NCI-H69 (cell line): ENCODE results near the gene KRT72.

Source experiments
- DNase-seq: peaks from one replicate; lab custom pipeline; 2025; lab: John Stamatoyannopoulos, UW

Gene KRT72

DNA sequence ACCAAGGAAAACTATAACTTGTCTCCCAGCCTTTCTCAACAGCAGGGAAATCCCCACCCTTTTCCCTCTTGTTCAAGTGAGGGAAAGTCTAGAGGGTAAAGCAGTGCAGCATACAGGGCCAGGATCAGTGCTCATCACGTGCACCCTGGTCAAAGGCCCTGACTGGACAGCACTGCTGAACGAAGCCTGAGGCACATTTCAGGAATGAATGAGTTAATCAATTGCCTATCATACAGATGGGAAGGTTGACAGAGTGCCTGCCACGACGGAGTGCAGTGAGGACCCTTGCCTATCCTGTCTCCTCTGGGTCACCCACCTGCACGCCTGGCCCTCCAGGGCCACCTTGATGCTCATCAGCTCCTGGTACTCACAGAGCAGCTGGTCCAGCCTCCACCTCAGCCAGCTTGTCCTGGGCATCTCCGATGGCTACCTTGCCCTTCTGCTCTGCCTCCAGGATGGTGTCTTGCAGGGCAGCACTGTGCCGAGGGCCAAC is 28.8 kb upstream of the KRT72 start:
- DNase-seq = no peak

DNA sequence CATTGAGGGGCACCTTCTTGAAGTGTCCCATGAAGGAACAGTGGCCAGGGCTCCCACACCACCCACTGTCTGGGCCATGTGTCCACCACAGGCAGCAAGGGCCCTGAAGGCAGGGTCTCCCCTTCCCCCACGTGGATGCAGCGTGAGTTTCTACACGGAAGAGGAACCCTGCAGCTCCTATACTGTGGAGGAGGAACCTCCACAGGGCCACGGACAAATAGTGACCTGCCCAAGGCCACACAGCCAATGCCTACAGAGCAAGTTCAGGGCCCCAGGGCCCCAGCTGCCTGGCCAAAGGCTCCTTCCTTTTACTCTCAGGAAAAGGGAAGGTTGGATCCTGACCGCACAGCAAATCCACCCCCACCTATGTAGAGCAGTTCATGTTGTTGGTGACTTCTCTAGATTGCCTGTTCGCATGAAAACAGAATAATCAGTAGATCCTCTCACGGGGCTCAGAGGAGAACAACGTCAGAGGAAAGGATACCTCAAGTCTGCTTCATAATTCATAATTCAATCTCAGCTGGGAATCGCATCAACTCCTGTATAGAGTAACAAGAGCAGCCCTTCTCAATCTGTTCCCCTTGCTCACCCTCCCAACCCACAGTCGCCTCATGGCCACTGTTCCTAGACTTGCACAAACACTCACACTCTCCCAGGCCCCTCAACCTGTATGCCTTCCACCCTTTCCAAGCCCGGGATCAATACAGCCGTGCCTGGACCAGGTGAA is 28.2 kb upstream of the KRT72 start:
- no peak for DNase-seq

DNA sequence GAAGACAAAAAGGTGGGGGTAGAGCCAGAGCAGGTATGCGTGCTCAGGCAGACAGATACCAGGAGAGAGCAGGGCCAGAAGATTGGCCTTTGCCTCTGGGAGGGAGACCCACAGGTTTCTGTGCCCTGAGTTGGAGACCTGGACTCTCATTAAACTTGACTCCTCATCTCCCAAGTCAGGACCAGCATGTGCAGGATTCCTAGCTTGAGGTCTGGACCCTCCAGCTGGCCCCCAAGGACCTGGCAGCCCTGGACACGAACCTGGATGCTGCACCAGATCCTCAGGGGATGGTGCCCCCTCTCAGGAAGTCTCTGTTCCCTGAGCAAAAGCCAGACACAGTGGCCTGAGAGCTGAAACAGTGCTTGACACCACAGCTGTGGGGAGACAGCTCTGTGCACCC is 27.6 kb upstream of the KRT72 start:
- DNase-seq = no peak

DNA sequence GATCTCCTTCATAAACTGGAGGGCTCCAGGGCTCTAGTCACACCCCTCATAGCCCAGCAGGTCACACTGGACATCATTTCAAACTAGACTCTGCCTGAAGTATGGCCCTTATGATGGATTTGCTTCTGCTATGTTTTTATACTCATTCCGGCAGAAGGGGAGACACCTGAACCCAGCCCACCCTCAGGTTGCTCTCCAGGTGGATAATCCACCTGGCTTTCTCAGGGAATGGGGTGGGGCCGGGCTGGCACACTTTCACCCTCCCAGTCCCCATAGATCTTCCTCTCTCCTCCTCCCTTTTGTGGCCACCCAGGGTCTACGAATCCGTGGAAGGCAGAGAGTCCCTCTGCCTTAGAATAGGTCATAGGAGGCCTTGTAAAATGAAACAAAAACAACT is 26.8 kb upstream of the KRT72 start:
- DNase-seq = no peak

DNA sequence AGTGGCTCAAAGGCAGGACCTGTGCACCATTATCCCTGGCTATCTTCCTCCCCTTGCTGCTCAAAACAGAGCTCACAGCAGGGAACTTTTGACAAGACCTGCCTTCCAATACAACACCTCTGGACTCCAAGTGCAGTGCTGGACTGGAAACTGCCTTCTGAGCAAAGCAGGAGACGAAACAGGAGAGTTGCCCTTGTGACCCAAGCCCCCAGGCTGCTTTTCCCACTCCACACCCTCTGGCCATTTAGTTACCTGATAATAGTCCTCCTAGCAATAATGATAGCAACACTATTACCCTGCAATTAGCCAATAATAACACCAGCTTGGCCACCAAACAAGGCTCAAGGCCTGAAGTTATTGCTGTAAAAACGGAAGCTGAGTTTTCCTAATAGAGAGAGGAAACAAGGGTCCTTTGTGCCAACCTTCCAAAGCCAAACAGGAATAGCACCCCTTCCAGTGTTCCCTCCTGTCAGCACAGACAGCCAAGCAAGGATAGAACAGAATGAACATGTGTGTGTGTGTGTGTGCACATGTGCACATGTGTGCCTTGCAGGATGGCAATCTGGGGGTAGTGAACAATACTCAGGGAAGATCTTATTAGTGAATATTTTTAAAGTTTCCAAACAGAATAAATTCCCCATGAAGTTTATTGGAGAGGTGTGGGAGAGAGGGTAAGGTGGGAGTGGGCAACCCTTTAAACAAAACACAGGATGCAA is 26.3 kb upstream of the KRT72 start:
- no peak for DNase-seq

DNA sequence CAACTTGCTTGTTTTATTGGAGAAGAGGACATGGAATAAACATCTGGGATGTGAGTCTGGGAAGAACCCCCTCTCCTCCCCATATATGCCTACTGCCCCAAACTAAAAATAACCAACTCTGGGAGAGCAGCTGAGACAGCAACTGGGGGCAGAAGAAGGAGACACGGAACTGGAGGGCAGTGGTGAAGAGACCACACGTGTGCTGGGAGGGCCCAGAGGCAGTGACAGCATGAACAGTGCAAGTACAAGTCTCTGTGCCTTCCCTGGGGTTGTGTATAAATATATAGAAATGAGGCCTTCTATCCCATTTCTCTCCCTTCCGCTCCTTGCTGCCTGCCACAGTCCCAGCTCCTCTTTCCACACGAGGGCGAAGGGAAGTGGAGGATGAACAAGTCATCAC is 21.1 kb upstream of the KRT72 start:
- DNase-seq = no peak

DNA sequence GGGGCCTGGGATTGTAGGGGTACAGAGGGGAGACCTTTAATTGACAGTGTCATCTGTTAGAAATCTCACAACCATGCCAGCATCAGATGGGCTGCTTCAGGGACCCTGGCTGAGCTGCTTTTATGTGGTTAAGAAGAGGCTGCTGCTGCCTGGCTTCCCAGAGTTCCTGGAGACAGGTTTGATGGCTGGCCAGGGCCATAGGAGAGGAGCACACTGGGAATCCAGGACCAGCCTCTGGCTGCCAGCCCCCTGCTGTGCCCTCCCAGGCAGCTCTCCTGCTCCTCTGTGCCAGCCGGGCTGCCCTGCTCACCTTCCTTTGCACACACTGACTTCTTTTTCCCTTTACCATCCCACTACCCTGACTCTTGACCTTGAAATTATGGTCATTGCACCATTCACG is 17.6 kb upstream of the KRT72 start:
- no peak for DNase-seq

DNA sequence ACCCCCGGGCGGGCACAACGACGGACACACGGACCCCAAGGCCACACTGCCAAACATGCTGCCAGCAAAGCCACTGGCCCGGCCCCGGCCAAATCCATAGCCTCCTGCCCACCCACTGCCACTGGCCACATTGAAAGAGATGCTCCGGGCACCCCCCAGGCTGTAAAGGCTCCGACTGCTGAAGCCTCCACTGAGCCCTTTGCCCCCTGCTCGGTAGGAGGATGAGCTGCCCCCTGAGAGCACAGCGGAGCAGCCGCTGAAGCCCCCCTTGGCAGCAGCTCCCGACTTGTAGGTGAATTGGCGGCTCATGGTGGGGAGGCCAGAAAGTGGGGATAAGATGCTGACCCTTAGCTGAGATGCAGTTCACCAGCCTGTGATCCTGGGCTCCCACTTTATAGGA is 17.0 kb upstream of the KRT72 start, which contains the start of gene KRT73:
TSS of gene KRT73 (minus strand) at position 344 of the 400 bp plus-strand sequence. CDS start at position 309, 35 bp downstream.
- no peak for DNase-seq

DNA sequence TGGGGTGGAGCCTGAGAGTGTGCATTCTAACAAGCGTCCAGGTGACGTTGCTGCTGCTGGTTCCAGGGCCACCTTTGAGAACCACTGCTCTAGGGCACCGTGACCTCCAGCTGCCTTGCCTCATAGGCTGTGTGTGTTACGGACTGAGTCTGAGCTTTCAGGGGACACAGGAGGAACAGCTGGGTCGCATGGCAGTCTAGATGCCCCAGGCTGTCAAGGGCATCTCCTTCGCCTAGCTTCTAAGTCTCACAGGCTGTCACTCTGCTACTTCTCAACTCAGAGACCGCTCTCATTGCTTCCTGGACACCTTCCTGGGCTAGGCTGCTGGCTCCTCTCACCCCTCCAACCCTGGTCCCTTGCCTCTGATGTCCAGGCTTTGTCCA is 16.1 kb upstream of the KRT72 start:
- DNase-seq = no peak

DNA sequence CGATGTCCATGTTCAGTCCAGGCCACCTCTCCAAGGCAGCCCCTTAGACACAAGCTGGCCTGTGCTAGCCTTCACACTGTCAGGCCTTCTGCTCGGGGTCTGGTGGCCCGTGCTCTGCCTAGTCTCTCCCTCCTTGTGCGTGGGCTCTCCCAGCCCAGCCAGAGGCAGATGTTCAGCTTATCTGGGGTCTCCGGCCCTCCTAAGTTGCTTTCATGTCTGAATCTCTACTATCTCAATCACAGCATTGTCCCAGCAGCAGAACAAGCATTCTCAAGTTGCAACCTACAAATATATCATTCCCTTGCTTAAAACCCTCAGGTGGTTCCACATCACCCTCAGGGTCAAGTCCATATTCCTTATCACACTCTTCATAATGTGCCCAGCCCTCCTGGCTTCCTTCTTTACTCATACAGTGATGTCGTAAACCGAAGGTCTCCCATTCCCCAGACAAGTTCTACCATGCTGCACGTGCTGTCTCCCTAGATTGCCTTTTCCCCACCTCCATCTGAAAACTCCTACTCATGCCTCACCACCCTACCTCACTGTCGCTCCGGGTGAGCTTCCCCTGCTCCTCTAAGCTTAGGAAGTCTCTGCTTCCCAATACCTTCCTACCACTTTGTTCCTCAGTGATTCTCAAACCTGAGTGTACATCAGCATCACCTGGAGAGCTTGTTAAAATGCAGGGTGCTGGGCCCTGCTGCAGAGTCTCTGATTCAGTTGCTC is 15.6 kb upstream of the KRT72 start:
- no peak for DNase-seq

DNA sequence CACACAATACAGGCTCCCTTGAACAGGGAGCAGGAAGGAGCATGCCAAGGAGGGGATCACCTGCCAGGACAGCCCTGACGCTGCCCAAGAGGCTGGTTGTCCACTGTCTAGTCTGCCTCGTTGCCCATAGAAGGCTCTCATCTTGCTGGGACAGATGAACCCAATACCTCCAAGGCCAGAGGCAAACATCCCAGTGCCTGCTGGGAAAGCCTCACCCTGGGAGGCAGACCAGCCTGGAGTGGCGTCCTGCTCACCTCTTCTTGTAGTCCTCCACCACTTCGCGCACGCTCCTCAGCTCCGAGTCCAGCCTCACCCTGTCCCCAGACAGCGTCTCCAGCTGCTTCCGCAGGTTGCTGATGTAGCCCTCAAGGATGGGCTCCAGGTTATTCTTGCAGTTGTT is 14.6 kb upstream of the KRT72 start:
- no peak for DNase-seq

DNA sequence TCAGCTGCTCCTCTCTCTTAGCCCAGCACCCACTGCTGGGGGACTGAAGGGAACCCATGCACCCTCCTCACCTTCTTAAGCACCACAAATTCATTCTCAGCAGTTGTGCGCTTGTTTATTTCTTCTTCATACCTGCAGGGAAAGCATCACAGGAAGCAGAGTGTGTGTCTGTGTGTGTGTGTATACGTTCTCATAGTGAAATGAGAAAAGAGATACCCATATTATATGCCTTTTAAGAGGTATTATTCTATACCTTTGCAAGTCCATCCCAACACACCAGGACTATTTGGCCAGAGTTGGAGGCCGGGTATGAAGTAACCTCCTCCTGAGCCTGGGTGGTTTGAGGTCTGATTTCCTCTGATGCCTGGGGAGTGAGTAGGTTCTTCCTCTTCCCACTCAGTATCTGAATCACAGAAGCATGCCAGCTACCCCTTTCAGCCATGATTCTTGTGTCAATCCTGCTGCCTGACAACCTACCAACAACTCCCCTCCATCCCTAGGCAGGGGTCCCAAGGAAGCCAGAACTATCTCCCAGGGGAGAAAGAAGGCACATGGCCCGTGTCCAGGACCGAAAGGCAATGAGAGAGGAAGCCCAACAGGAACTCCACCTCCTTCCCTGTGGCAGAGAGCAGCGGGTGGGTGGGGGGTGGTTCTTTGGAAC is 14.1 kb upstream of the KRT72 start:
- DNase-seq = no peak

DNA sequence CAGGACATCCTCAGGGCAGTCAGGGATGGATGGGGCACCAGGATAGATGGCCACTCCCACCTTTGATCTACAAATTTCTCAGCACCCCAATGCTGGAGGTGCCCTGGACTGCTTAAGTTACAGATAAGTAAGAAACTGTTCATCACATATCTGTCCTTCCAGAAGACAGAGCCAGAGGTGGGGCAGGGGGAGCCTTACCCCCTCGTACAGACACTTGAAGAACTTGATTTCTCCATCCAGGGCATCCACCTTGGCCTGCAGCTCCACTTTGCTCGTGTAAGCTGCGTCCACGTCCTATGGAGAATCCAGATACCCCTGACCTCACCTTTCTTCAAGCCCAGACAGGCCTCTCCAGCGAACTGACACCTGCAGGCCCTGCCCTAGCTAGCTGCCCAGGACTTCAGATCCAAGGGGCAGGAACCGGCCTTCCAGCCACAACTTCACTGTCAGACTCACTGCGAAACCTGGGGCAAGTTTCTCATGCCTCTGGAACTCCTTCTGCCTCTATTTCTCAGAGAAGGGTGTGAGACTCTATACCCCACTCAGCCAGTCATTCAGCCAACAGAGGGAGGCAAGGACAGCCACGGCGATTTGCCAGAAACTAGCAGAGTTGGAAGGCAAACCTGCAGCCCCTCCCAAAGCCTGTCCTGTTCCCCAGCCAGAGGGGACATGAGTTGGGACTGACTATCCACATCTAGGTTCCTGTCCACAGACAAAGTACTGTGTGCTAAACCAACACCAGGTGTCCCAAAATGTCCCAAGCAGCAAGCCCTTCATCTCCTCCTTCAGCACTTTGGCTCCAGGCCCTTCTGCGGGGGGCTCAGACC is 13.3 kb upstream of the KRT72 start:
- DNase-seq = no peak

DNA sequence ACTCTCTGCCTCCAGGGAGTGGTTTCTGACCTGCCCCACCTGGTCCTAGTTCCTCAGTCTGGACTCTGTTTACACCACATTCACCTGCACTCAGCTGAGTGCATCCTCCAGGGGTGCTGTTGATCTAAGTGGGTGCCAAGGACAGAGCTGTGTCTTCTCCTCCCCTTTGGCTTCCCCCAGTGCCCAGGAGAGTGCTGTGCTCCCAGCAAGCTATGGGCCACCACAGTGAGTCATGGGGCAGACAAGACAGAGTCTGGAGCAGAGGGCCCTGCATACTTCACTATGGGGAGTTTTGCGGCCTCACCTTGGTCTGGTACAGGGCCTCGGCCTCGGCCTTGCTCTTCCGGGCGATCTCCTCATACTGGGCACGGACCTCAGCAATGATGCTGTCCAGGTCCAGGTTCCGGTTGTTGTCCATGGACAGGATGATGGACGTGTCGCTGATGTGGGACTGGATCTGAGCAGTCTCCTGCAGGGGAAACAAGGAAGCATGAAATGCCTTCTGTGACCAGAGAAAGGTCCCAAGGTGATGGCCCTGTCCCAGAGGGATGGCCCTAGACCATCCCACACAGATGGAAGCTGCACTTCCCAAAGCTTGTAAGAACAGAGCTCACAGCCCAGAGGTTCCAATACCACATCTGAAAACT is 12.2 kb upstream of the KRT72 start:
- no peak for DNase-seq

DNA sequence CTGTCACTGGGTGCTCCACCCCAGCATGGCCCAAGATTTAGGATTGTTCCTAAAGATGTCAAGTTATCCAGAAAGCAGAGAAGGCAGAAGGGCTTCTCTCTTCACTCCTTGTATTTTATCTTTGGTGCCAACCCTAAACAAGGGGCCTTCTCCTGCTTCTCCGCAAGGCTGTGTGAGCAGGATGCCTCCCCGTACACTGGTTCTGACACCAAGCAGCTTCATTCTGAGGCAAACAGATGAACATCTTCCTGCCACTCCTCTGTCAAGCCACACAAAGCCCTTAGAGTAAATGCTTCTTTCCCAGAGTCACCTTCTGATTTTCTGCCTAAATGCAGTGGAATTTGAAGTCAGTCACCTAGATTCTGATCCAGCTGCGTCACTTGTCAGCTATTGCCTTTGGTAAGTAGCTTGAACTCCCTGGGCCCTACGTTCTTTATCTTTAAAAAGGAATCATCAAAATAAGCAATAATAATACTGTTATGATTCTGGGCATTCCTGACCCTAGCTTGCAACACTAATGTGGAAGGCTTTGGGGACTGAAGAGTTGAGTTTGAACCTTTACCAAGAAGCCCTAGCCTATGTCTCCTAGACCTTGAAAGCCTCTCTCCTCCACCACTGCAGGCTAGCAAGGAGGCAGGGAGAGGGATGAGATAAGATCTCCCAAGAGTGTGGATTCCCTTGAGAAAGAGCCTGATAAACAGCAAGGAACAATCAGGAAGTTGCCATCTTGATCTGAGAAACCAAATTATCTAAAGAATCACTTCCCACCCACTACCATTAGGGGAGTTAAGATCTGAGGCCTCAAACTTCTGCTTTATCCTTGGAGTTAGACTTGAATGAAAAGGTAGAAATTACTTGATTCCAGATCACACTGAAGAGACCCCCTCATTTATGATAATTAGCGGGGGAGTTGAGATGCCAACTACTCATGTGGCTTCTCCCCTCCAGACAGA is 11.4 kb upstream of the KRT72 start:
- DNase-seq = no peak

DNA sequence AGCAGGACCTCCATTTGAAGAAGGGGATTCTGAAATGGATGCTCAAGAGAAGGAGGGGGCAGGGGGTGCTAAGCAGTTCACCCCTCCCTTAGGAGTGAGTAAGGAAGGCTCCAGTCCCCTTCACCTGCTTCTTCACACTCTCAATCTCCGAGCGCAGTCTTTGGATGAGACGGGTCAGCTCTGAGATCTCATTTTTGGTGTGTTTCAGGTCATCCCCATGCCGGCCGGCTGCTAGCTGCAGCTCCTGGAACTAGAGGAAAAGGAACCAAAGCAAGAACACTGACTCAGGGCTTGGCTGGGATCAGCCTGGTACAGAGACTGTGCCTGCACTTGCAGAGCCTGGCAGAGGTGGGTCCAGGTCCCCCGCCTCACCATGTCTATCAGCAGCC is 9.8 kb upstream of the KRT72 start:
- no peak for DNase-seq

DNA sequence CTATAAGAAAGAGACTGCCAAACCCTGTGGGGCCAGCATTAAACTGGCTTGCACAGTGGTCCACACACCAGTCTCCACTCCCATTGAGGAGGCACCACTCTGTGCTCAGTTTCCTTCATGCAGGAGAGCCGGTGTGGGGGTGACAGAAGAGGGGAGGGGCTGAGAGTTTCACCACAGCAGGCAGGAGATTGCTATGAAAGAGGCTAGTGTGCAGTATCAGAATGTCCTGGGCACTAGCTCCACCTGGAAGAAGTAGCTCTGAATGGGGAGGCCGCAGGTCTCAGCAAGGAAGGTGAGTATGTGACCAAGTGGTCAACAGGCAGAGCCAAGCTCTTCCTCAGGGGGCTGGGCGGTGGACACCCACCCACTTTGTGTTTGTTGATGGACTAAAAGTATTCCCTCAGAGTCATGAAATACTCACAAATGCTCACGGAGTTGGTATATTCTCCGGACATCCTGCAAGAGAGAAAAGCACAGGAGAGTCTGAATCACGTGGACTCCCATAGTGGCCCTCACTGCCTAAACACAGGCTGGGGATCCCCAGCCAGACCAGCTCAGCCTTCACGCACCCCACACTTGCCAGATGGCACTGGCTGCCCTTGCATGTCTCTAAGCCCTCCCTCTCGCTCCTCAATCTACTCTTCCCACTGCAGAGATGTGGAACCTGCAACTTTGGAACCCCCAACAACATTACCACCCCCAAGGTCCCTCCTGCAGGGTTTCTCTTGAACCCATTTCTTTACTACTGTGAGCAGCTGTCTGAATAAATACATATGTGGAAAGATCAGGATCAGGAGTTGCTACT is 7.8 kb upstream of the KRT72 start:
- DNase-seq = no peak

DNA sequence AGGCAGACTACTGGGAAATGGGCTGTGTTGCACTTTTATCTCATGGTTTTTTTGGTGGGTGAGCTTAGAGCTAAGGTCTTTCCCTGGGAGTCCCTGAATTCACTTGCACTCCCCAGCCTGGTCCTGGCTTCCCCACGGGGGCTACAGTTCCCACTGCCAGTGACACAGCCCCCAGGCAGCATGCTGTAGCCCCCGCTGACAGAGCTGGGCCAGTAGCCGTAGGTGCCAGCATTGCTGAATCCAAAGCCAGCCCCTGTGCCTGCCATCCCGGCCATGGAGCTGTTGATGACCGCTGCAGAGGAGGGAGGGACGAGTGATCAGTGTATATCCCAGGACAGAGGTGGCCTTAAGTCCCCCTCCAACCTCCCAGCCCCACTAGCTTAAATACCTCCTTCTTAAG is 6.9 kb upstream of the KRT72 start:
- no peak for DNase-seq

DNA sequence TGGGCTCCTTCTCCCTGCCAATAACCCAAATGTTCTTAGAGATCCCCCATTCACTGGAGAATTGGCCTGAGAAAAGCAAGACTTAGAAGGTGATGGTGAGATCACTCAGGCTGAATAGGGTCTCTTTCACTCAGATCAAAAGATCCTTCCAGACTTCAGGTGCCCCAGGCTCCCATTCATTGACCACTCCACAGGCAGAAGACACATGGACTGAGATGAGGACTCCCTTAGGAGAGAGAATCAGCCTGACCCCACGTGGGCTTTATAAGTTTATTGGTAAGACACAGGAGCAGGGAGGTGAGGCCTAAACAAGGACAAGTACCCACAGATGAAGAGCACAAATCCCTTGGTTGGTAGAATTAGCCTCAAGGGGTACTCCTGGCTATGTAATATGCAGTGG is 6.1 kb upstream of the KRT72 start:
- no peak for DNase-seq
